A549 (cell line): ENCODE measurements around the gene CTBP2. TPM values are rescaled to one million over a fixed set of nuclear protein-coding genes. Genes with fewer than 3 reads are reported as not detected.

Experiments
- ATAC-seq, 2 experiments: fragments of 200-7000 bp in 1 of 2; fragments of >200 bp in 1 of 2; cut with Nextera tagmentation in 1 of 2; cut with Tn5 transposase in 1 of 2; 3 replicates each; pipeline versions ENCODE4 v1.8.0 to v1.9.1; 2018 to 2020; ENCODE audit warnings: mild to moderate bottlenecking in 1 of 2, moderate library complexity in 1 of 2
- CTCF ChIA-PET: fragments of 300-600 bp; sonication (Branson Sonifier 250); formaldehyde crosslinking; extraction: SDS; loops from one replicate; lab custom pipeline; 2021; ENCODE audit warnings: antibody characterized with exemption, inconsistent platforms; lab: Yijun Ruan, JAX
- POLR2A ChIA-PET: fragments of 350-600 bp; formaldehyde crosslinking; extraction: SDS; loops from one replicate; lab custom pipeline; 2021; ENCODE audit warnings: antibody characterized with exemption, inconsistent platforms; lab: Yijun Ruan, JAX
- DNase-seq, 2 experiments: peaks; one replicate each; pipeline versions ENCODE4 v3.0.0 to v3.0.0-alpha.2; 2011 to 2016; ENCODE audit warnings: low read depth in 1 of 2, low spot score in 1 of 2
- FAIRE-seq: peaks from 2 replicates; lab custom pipeline; 2011; peaks lifted over from hg19 to GRCh38; lab: Jason Lieb, UNC
- H3K27ac ChIP-seq, 2 experiments: fragments of >200 bp; sonication (Bioruptor Twin); formaldehyde crosslinking; 3 replicates each; pipeline ENCODE4 v1.5.1; 2016 to 2017
- H3K4me1 ChIP-seq: fragments of >200 bp; sonication (Bioruptor Twin); formaldehyde crosslinking; 3 replicates; pipeline ENCODE4 v1.6.1; 2016
- H3K4me2 ChIP-seq: fragments of >200 bp; sonication (Bioruptor Twin); formaldehyde crosslinking; 3 replicates; pipeline ENCODE4 v1.6.1; 2016
- H3K4me3 ChIP-seq: fragments of >200 bp; sonication (Bioruptor Twin); formaldehyde crosslinking; 3 replicates; pipeline ENCODE4 v1.5.1; 2016
- H3K9me3 ChIP-seq: fragments of >200 bp; sonication (Bioruptor Twin); formaldehyde crosslinking; 3 replicates; pipeline ENCODE4 v1.6.1; 2016
- BCL3 ChIP-seq: fragments of >200 bp; sonication (Bioruptor Twin); formaldehyde crosslinking; IDR thresholded peaks from 3 replicates; pipeline ENCODE4 v1.6.1; 2016
- CBX2 ChIP-seq: fragments of 200-600 bp; sonication (generic); IDR thresholded peaks from 2 replicates; pipeline ENCODE4 v1.6.1; 2016; ENCODE audit warnings: low read depth, mild to moderate bottlenecking, borderline replicate concordance
- EHF ChIP-seq: fragments of 250-450 bp; sonication (Bioruptor Pico); IDR thresholded peaks from 2 replicates; pipeline ENCODE4 v1.5.0; 2020; ENCODE audit warnings: mild to moderate bottlenecking
- ELK1 ChIP-seq: fragments of 150-350 bp; IDR thresholded peaks from 2 replicates; pipeline ENCODE4 v1.6.1; 2014; ENCODE audit warnings: low read depth, mild to moderate bottlenecking, low read length
- FOSL2 ChIP-seq, 2 experiments: fragments of 450-650 bp in 1 of 2; fragments of >200 bp in 1 of 2; sonication (Bioruptor Twin) in 1 of 2; formaldehyde crosslinking; IDR thresholded peaks; 2 replicates each; pipeline versions ENCODE4 v1.5.0 to v1.6.1; 2016 to 2020; ENCODE audit warnings: mild to moderate bottlenecking in 1 of 2, moderate library complexity in 1 of 2
- FOXS1 ChIP-seq: fragments of 250-450 bp; sonication (Bioruptor Pico); IDR thresholded peaks from 2 replicates; pipeline ENCODE4 v1.5.0; 2020; ENCODE audit warnings: mild to moderate bottlenecking, moderate library complexity
- HDAC2 ChIP-seq: fragments of 200-600 bp; sonication (generic); IDR thresholded peaks from 2 replicates; pipeline ENCODE4 v1.6.1; 2016
- HOXA7 ChIP-seq: fragments of 250-450 bp; sonication (Bioruptor Pico); IDR thresholded peaks from 2 replicates; pipeline ENCODE4 v1.5.0; 2020; ENCODE audit warnings: mild to moderate bottlenecking, moderate library complexity
- HOXB5 ChIP-seq: fragments of 250-450 bp; sonication (Bioruptor Pico); IDR thresholded peaks from 2 replicates; pipeline ENCODE4 v1.5.0; 2020; ENCODE audit warnings: mild to moderate bottlenecking, moderate library complexity
- KDM1A ChIP-seq: fragments of 200-600 bp; sonication (generic); IDR thresholded peaks from 2 replicates; pipeline ENCODE4 v1.6.1; 2016; ENCODE audit warnings: low read depth, mild to moderate bottlenecking
- NFE2L2 ChIP-seq: fragments of 150-350 bp; conservative IDR thresholded peaks from 2 replicates; pipeline ENCODE4 v1.6.1; 2014; ENCODE audit warnings: low read length
- TFCP2L1 ChIP-seq: fragments of 250-450 bp; sonication (Bioruptor Pico); IDR thresholded peaks from 2 replicates; pipeline ENCODE4 v1.5.0; 2021; ENCODE audit warnings: mild to moderate bottlenecking
- USF2 ChIP-seq: fragments of 450-650 bp; IDR thresholded peaks from 2 replicates; pipeline ENCODE4 v1.6.1; 2014; ENCODE audit warnings: antibody characterized with exemption
- ZC3H11A ChIP-seq: fragments of 450-650 bp; IDR thresholded peaks from 2 replicates; pipeline ENCODE4 v1.6.1; 2014; ENCODE audit warnings: antibody characterized with exemption, mild to moderate bottlenecking
- WGBS: methylation state at CpG from one replicate; pipeline ENCODE4 v1.1.6; 2017; ENCODE audit errors: missing lambda C conversion rate; 5-methylcytosine and 5-hydroxymethylcytosine counted together
- polyA plus RNA-seq, 4 experiments: library from polyadenylated mRNA; depleted of rRNA in 3 of 4; stranded (reverse); fragments of >200 nt; fragmentation: RNase III in 1 of 4; extraction: RNeasy Plus Mini Kit Qiagen cat#74134 plus additional on column Dnase treatment in 1 of 4; gene quantifications; 2 replicates in 3 of 4; 3 replicates in 1 of 4; pipeline ENCODE4 v1.2.3, GENCODE V29; 2011 to 2017
- TF ChIP-seq, protein P1 (sequence below): fragments of 200-600 bp; sonication (generic); IDR thresholded peaks from 2 replicates; pipeline ENCODE4 v1.6.1; 2016; ENCODE audit warnings: antibody characterized with exemption, mild to moderate bottlenecking, moderate library complexity
- TF ChIP-seq, protein P2 (sequence below): IDR thresholded peaks from 2 replicates; pipeline ENCODE4 v1.6.1; 2012
- TF ChIP-seq, protein P3 (sequence below): fragments of 250-450 bp; sonication (Bioruptor Pico); IDR thresholded peaks from 2 replicates; pipeline ENCODE4 v1.5.0; 2020; ENCODE audit warnings: low read depth, mild to moderate bottlenecking, moderate library complexity

CTBP2 gene
- polyA plus RNA-seq, 2 of the 4 experiments (the other 2 are of a cell fraction), result 74.9 to 78.9 TPM

DNA sequence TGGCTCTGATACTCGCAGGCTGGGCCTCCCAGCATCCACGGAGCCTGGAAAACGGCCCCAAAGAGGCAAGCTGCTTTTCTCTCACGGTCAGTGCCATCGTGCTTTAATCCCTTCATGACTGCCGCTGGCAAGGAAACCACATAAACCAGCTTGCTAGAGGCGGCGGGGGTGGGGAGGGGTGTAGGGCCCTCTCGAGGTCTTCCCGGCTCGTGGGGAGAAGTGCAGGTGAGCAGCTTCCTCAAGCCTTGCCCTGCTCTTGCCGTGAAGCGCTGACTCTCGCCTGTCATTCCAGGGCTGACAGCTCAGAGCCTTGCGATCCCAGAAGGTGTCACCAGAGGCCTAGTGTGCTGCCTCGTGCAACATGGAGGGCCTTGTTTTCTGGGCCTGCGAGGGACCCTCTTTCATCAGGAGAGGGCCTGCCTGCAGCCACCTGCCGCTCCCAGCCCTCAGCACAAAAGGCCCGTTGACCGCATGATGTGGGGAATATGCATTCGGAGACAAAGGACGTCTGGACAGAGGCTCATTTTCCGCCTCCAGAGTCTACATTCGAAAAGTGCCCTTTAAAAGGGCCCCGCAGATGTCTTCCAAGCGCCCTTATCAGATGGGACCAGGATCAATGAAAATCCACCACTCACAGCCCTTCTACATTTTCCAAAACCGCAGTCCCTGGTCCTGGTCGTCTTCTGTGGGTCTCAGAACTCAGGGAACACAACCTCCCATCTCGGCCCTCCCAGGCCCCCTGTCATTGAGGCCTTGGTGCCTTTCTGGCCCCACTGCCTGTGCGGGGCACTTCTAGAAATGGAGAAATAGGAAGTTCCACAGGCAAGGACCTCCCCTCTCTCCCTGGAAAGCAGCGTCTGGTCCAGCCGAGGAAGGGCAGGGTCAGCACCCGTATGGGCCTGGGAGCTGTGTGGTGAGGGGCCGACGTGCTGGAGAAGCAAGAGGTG is 159.7 kb downstream of the CTBP2 start:
- Histone ChIP-seq H3K4me1 (no peaks in the 10 kb centered on the region), H3K9me3 (no peaks in the 10 kb centered on the region)
- TF ChIP-seq USF2, result no peak
- TF ChIP-seq ZC3H11A, result no peak
- TF ChIP-seq FOSL2 (IDR thresholded peaks at IDR 0.05), result no peak
- TF ChIP-seq FOSL2 (CRISPR knock-in tag; IDR thresholded peaks at IDR 0.05), result no peak
- no peak for TF ChIP-seq HOXA7 (CRISPR knock-in tag)
- no peak for TF ChIP-seq TFCP2L1 (CRISPR knock-in tag)
- no peak for TF ChIP-seq KDM1A
- TF ChIP-seq, all 56 proteins: peak for 0
- Histone ChIP-seq H3K4me3 (no peak overlapping the region), H3K27ac (no peak overlapping the region), H3K4me2 (no peak overlapping the region)
- POLR2A ChIA-PET, result no interaction called here
- DNase-seq, result no peak
- no peak for ATAC-seq
- 93% methylated on average over 35 of the region's 35 CpGs for WGBS
- CTCF ChIA-PET, result interaction anchor here (1.1 to 3.1 kb wide), 6 partner anchors 9 to 61 kb away, joined by 3 to 11 read pairs (median 8); no protein-coding TSS in a partner anchor
- FAIRE-seq, result no peak

- ATAC-seq (no peak), FAIRE-seq (no peak)
- CTCF ChIA-PET, result interaction anchor here (1.1 to 3.1 kb wide), 7 partner anchors 8 to 62 kb away, joined by 3 to 11 read pairs (median 8); no protein-coding TSS in a partner anchor
Measured at GRCh38 chr10:124999433-125000365, 160.7 kb downstream of the CTBP2 start.

More at GRCh38 chr10:124999433-125000365, 160.7 kb downstream of the CTBP2 start:
- Histone ChIP-seq H3K4me3 (no peak overlapping the region), H3K9me3 (no peaks in the 10 kb centered on the region), H3K4me1 (no peaks in the 10 kb centered on the region), H3K4me2 (no peak overlapping the region), H3K27ac (no peak overlapping the region)
- TF ChIP-seq HDAC2 (no peak), NFE2L2 (no peak), KDM1A (no peak), CBX2 (no peak), EHF (CRISPR knock-in tag) (no peak), BCL3 (no peak), ELK1 (no peak), FOXS1 (CRISPR knock-in tag) (no peak), HOXB5 (no peak)
- TF ChIP-seq, protein P1, sequence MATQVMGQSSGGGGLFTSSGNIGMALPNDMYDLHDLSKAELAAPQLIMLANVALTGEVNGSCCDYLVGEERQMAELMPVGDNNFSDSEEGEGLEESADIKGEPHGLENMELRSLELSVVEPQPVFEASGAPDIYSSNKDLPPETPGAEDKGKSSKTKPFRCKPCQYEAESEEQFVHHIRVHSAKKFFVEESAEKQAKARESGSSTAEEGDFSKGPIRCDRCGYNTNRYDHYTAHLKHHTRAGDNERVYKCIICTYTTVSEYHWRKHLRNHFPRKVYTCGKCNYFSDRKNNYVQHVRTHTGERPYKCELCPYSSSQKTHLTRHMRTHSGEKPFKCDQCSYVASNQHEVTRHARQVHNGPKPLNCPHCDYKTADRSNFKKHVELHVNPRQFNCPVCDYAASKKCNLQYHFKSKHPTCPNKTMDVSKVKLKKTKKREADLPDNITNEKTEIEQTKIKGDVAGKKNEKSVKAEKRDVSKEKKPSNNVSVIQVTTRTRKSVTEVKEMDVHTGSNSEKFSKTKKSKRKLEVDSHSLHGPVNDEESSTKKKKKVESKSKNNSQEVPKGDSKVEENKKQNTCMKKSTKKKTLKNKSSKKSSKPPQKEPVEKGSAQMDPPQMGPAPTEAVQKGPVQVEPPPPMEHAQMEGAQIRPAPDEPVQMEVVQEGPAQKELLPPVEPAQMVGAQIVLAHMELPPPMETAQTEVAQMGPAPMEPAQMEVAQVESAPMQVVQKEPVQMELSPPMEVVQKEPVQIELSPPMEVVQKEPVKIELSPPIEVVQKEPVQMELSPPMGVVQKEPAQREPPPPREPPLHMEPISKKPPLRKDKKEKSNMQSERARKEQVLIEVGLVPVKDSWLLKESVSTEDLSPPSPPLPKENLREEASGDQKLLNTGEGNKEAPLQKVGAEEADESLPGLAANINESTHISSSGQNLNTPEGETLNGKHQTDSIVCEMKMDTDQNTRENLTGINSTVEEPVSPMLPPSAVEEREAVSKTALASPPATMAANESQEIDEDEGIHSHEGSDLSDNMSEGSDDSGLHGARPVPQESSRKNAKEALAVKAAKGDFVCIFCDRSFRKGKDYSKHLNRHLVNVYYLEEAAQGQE, result no peak
- TF ChIP-seq, protein P2, sequence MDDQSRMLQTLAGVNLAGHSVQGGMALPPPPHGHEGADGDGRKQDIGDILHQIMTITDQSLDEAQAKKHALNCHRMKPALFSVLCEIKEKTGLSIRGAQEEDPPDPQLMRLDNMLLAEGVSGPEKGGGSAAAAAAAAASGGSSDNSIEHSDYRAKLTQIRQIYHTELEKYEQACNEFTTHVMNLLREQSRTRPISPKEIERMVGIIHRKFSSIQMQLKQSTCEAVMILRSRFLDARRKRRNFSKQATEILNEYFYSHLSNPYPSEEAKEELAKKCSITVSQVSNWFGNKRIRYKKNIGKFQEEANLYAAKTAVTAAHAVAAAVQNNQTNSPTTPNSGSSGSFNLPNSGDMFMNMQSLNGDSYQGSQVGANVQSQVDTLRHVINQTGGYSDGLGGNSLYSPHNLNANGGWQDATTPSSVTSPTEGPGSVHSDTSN, result no peak
- TF ChIP-seq, protein P3, sequence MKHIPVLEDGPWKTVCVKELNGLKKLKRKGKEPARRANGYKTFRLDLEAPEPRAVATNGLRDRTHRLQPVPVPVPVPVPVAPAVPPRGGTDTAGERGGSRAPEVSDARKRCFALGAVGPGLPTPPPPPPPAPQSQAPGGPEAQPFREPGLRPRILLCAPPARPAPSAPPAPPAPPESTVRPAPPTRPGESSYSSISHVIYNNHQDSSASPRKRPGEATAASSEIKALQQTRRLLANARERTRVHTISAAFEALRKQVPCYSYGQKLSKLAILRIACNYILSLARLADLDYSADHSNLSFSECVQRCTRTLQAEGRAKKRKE (CRISPR knock-in tag), result no peak
- WGBS, result 92% methylated on average over 18 of the region's 29 CpGs
- DNase-seq, result no peak
- POLR2A ChIA-PET, result no interaction called here
